Ovary (tissue), 10 donors: ENCODE measurements around the gene RAB12. TPM values are rescaled to one million over a fixed set of nuclear protein-coding genes. Genes with fewer than 3 reads are reported as not detected.

Experiments
- DNase-seq, 5 donors: peaks; one replicate each; pipeline ENCODE4 v3.0.0-alpha.2; 2019 to 2020
- H3K27ac ChIP-seq, 2 donors: fragments of 200-600 bp; one replicate each; pipeline versions ENCODE4 v1.5.1 to v1.8.0; 2019 to 2022
- H3K27me3 ChIP-seq: fragments of 200-600 bp; one replicate; pipeline ENCODE4 v1.8.0; 2022
- H3K36me3 ChIP-seq: fragments of 200-600 bp; sonication (generic); one replicate; pipeline ENCODE4 v1.5.1; 2019
- H3K4me1 ChIP-seq: one replicate; pipeline ENCODE4 v1.8.1; 2013; ENCODE audit warnings: mild to moderate bottlenecking, moderate library complexity; ENCODE audit not compliant: insufficient read depth
- H3K4me3 ChIP-seq: fragments of 200-600 bp; sonication (generic); one replicate; pipeline ENCODE4 v1.5.1; 2017
- H3K9me3 ChIP-seq, 2 donors: fragments of 200-600 bp in 1 of 2; sonication (generic) in 1 of 2; one replicate each; pipeline versions ENCODE4 v1.5.1 to v1.8.1; 2013 to 2019; ENCODE audit warnings: mild to moderate bottlenecking in 1 of 2, moderate library complexity in 1 of 2
- CTCF ChIP-seq, 3 donors: fragments of 450-650 bp in 2 of 3; fragments of 200-600 bp in 1 of 3; IDR thresholded peaks; one replicate each; pipeline versions ENCODE4 v1.5.1 to v1.8.0; 2016 to 2022; ENCODE audit warnings: antibody characterized with exemption in 3 of 3, mild to moderate bottlenecking in 1 of 3
- EP300 ChIP-seq: sonication (generic); formaldehyde crosslinking; IDR thresholded peaks from one replicate; pipeline ENCODE4 v1.6.1; 2017; ENCODE audit warnings: antibody characterized with exemption
- POLR2A ChIP-seq: fragments of 450-650 bp; IDR thresholded peaks from one replicate; pipeline ENCODE4 v1.6.1; 2017; ENCODE audit warnings: antibody characterized with exemption, mild to moderate bottlenecking, moderate library complexity
- WGBS, 3 donors: extraction: QIAGEN DNeasy Blood & Tissue Kit in 1 of 3; methylation state at CpG; one replicate each; pipeline versions ENCODE4 v1.1.5 to v1.1.7; 2013 to 2017; 5-methylcytosine and 5-hydroxymethylcytosine counted together
- intact Hi-C, 4 donors: fragments of 100-400 bp; cut with DNase I; formaldehyde crosslinking; loops; one replicate each; pipeline versions ENCODE4 v1.11.0 to v1.15.1; 2022 to 2023
- long read RNA-seq, 3 donors: library from polyadenylated mRNA in 2 of 3; unstranded in 2 of 3; transcript quantifications; one replicate each; pipeline ENCODE4 v2.0.0 and lab custom pipeline, GENCODE V29; 2021 to 2026
- polyA plus RNA-seq, 2 donors: library from polyadenylated mRNA; stranded (reverse); fragments of 200-250 nt in 1 of 2; fragments of 350-450 nt in 1 of 2; fragmentation: Illumina TruSeq in 1 of 2; extraction: RNeasy Lipid Tissue Mini Kit (QIAGEN cat#74804) in 1 of 2; gene quantifications; one replicate each; pipeline ENCODE4 v1.2.3, GENCODE V29; 2013 to 2014
- total RNA-seq, 7 donors: library from RNA; depleted of rRNA in 2 of 7; stranded (reverse); fragments of >200 nt in 2 of 7; fragmentation: NEBNext Ultra II Directional in 3 of 7; extraction: Animal tissue kit (Norgen Biotek cat#: 25700) in 3 of 7; gene quantifications; one replicate each; pipeline versions ENCODE4 v1.1.0 to v1.2.4, GENCODE V29; 2016 to 2023
- donor health status: DM: no; HTN: no; CAD: no; lungs with moderate emphysema.
- donor health status: DM: no; HTN: no; CAD: no.
- donor health status: Bipolar disorder and iron deficiency.
- donor health status: DM: yes; HTN: yes; CAD: no.
- donor health status: DM: no; HTN: no; CAD: no.
- donor health status: DM: yes; HTN: yes; CAD: no.

Gene RAB12
- total RNA-seq (10 to 100 TPM; 34.2 to 49.7 (median 43.5) TPM), polyA plus RNA-seq (10 to 100 TPM; 30.3 to 69.0 TPM)
- long read RNA-seq, donor 1, partial matches to known transcripts, result 2 of 6 reads
- long read RNA-seq, donor 1, other reads (novel, unspliced or antisense), result 4 of 6 reads
- long read RNA-seq, donor 2, transcript RAB12-203 (6 exons, 2,145 nt), result major isoform, 5 of 5 reads
- long read RNA-seq, donor 2, partial matches to known transcripts, result 0 of 5 reads
- long read RNA-seq, donor 2, other reads (novel, unspliced or antisense), result 0 of 5 reads
- long read RNA-seq, donor 3, transcript RAB12-203 (6 exons, 2,145 nt), result major isoform, 12 of 17 reads
- long read RNA-seq, donor 3, partial matches to known transcripts, result 3 of 17 reads
- long read RNA-seq, donor 3, other reads (novel, unspliced or antisense), result 2 of 17 reads

GRCh38 chr18:8608795-8609658, at the start of gene RAB12:
RAB12 (plus strand) TSS chr18:8609437; CDS start chr18:8609440, 3 bp downstream.
- H3K4me1 ChIP-seq, result peaks cover 17% of the 10 kb centered on the region
- DNase-seq, result peak; percentile 85 to 93 (median 90)
- no peaks in the 10 kb centered on the region for H3K36me3 ChIP-seq
- peak; percentile 38 for TF ChIP-seq POLR2A
- peak; percentile 27 to 86 (median 80) for TF ChIP-seq CTCF (IDR thresholded peaks at IDR 0.05)
- TF ChIP-seq EP300, result no peak
- 0 to 1% (median 1%) methylated on average over 59 to 92 of the region's 95 CpGs for WGBS, 3 donors
- H3K27me3 ChIP-seq, result no peaks in the 10 kb centered on the region
- intact Hi-C loops, result no loop called here
- H3K4me3 ChIP-seq, result peak within 1 kb of the TSS; percentile 91
- H3K27ac ChIP-seq, result peak within 1 kb of the TSS; percentile 23 to 78
- H3K9me3 ChIP-seq, result no peaks in the 10 kb centered on the region

DNA sequence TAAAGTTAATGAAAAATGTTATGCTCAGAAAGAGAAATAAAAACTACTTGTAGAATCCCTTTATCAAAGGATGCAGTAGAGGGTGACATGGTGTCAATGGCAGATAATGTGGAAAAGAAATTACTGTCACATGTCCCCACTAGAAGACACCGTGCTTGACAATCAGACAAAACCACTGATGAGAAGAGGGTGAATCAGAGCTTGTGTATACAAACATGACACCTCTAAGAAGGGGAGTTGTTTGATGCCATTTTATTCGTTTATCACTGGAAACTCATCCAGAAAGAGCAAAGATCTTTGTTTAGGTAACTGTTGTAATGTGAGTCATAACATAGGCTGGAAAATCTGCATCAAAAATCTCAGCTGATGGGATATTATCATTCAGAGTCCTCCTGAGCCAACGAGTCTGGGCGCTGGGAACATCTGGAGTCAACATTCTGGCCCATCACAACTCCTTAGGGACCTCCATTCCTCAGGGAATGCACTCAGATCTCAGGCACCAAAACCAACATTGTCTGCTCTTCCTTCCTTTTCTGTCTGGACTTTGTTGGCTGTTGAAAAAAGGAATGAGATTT, 49.5 kb upstream of the RAB12 start:
- TF ChIP-seq EP300 (no peak), CTCF (IDR thresholded peaks at IDR 0.05) (no peak), POLR2A (no peak)
- 39 to 52% (median 48%) methylated on average over 4 of the region's 4 CpGs for WGBS, 3 donors
- Histone ChIP-seq H3K4me1 (no peaks in the 10 kb centered on the region), H3K27ac (no peak overlapping the region), H3K36me3 (no peaks in the 10 kb centered on the region), H3K9me3 (no peaks in the 10 kb centered on the region), H3K4me3 (no peak overlapping the region), H3K27me3 (no peaks in the 10 kb centered on the region)
- DNase-seq, result no peak
- intact Hi-C loops, result no loop called here

- Histone ChIP-seq H3K4me1 (no peaks in the 10 kb centered on the region), H3K27ac (no peak overlapping the region), H3K27me3 (no peaks in the 10 kb centered on the region), H3K4me3 (no peak overlapping the region), H3K9me3 (no peaks in the 10 kb centered on the region), H3K36me3 (no peaks in the 10 kb centered on the region)
- no peak for TF ChIP-seq EP300
- no peak for TF ChIP-seq CTCF (IDR thresholded peaks at IDR 0.05)
- TF ChIP-seq POLR2A, result no peak
- no peak for DNase-seq
- intact Hi-C loops, result no loop called here
- WGBS, 3 donors, result 82 to 86% (median 82%) methylated on average over 8 of the region's 8 CpGs
Observed at GRCh38 chr18:8561123-8561910, 47.9 kb upstream of the RAB12 start.

DNA sequence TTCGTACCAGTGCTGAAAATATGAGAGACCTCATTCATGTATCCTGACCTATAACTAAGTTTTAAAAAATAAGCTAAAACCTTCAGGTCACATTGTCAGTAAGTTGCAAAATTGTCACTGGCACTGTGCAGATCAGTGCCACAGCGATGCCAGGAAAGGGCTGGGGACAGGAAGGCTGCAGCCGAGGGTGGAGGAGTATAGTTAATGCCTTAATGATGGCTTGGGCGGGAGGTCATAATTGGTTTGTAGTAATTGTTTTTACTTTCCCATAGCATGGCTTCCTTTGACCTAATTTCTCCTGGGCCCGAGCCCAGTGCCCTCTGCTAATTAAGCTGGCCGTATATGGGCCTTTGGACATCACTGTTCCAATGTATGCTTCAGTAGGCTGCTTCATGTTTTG, 47.2 kb upstream of the RAB12 start:
- TF ChIP-seq POLR2A, result no peak
- no peak for TF ChIP-seq CTCF (IDR thresholded peaks at IDR 0.05)
- no peak for DNase-seq
- Histone ChIP-seq H3K36me3 (no peaks in the 10 kb centered on the region), H3K27ac (no peak overlapping the region), H3K4me3 (no peak overlapping the region), H3K4me1 (no peaks in the 10 kb centered on the region), H3K27me3 (no peaks in the 10 kb centered on the region), H3K9me3 (no peaks in the 10 kb centered on the region)
- WGBS, 3 donors, result 79 to 85% (median 84%) methylated on average over 6 of the region's 6 CpGs
- intact Hi-C loops, result no loop called here
